Measurements from ENCODE around the gene SFXN4.
A peak's percentile ranks its signal among the peaks of the same experiment; 100 is the strongest.
"Not testable (repeated sequence)": the region's sequence is repeated elsewhere in the genome, so short reads cannot be mapped to it uniquely, and the experiment has no call there.

SFXN4 gene

DNA sequence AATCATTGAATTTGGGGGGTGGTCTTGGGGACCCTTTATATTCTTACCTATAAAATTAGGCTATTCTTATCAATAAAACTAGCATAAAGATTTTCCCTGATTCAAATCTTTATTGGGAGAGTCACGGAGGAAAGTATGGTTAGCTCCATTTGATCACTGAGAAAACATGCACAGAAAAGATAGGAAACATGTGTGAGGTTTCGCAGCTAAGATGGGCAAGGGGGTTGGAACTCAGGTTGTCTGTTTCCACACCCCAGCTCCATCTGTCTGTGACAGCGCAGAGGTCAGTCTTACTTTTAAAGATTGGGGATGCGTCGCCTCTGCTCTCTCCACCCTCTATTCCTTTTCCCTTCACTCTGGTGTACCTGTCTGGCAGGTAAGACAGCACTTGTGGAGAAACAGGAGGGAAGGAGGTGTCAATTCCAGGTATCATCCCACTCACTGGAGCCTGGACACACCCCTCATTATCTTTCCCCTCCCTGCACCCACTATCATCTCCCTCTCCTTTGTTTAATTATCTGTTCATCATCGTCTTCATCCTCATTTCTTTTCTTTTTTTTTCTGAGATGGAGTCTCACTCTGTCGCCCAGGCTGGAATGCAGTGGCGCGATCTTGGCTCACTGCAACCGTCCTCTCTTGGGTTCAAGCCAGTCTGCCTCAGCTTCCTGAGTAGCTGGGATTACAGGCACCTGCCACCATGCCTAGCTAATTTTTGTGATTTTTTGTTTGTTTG lies 64.0 kb downstream of the SFXN4 start:
- peaks cover 14% of the 10 kb centered on the region for H3K4me1 Mint-ChIP-seq
- no peaks in the 10 kb centered on the region for H3K36me3 Mint-ChIP-seq
- DNase-seq (ENCODE audit: low spot score in 2 of 2) (no peak), ATAC-seq (ENCODE audit: low read depth) (no peak)
- no peaks in the 10 kb centered on the region for H3K27me3 Mint-ChIP-seq
- H3K27ac Mint-ChIP-seq, result peak overlapping the region; percentile 88
- H3K9me3 Mint-ChIP-seq, result no peaks in the 10 kb centered on the region
- H3K4me3 Mint-ChIP-seq, result peak overlapping the region; percentile 58

DNA sequence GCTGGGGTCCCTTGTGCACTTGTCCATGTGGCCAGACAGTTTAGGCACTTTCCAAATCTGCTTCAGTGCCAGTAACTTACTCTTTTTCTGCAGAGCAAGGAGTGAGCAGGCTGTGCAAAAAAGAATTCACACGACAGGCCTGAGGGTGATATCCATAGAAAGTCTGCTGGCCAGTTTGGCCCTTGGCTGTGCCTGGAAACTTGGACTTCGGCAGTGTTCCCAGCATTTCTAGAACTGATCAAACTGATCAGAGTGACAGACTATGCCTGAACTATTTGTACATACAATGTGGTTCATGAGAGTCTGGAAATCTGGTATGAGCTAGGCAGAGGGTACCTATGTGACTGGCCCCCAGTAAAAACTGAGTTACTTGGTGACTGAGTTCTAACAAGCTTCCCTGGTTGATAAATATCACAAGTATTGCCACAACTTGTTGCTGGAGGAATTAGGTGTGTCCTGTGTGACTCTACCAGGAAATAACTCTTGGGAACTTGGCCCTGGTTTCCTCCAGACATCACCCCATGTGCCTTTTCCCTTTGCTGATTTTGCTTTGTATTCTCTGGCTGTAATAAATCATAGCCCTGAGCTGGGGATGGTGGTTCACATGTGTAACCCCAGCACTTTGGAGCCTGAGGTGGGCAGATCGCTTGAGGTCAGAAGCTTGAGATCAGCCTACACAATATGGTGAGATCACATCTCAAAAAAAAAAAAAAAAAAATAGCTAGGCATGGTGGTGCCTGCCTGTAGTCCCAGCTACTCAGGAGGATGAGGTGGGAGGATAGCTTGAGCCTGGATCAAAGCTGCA lies 64.9 kb downstream of the SFXN4 start:
- Mint-ChIP-seq H3K9me3 (no peaks in the 10 kb centered on the region), H3K36me3 (no peaks in the 10 kb centered on the region), H3K4me1 (peaks cover 17% of the 10 kb centered on the region), H3K27me3 (no peaks in the 10 kb centered on the region), H3K27ac (peak overlapping the region; percentile 60), H3K4me3 (no peak overlapping the region)
- ATAC-seq (ENCODE audit: low read depth) (no peak), DNase-seq (ENCODE audit: low spot score in 2 of 2) (no peak)

DNA sequence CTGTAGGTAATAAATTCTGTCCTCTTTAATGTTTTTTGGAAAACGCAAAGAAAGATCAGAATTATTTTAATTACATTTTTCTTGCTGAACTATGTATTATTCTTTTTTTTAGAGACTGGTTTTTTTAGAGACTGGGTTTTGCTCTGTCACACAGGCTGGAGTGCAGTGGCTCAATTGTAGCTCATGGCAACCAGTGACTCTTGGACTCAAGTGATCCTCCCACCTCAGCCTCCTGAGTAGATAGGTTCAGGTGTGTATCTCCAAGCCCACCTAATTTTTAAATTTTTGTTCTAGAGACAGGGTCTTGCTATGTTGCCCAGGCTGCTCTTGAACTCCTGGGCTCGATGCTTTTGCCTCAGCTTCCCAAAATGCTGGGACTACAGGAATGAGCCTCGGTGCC lies 66.9 kb downstream of the SFXN4 start:
- Mint-ChIP-seq H3K9me3 (no peaks in the 10 kb centered on the region), H3K27me3 (no peaks in the 10 kb centered on the region), H3K27ac (no peak overlapping the region), H3K36me3 (no peaks in the 10 kb centered on the region), H3K4me1 (peaks cover 16% of the 10 kb centered on the region), H3K4me3 (no peak overlapping the region)
- no peak for DNase-seq (ENCODE audit: low spot score in 2 of 2)
- no peak for ATAC-seq (ENCODE audit: low read depth)

DNA sequence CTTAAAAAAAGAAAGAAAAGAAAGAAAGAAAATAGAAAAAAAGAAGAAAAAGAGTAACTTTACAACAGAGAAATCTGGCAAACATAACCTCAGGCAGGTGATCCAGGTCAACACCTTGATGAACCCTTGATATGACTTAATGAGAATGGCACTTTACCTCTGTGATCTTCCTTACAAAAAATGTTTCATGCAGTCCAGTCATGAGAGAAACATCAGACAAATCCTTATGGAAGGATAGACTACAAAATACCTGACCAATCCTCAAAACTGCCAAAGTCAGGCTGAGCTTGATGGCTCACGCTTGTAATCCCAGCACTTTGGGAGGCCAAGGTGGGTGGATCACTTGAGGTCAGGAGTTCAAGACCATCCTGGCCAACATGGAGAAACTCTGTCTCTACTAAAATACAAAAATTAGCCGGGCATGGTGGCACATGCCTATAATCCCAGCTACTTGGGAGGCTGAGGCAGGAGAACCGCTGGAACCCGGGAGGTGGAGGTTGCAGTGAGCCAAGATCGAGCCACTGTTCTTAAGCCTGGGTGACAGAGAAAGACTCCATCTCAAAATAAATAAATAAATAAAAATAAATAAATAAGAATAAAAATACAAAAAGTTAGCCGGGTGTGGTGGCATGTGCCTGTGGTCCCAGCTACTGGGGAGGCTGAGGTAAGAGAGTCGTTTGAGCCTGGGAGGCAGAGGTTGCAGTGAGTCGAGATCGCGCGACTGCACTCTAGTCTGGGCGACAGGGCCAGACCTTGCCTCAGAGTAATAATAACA lies 68.7 kb downstream of the SFXN4 start:
- ATAC-seq (ENCODE audit: low read depth); H3K9me3 Mint-ChIP-seq; DNase-seq (ENCODE audit: low spot score in 2 of 2); H3K27me3 Mint-ChIP-seq; H3K4me3 Mint-ChIP-seq; H3K36me3 Mint-ChIP-seq; H3K27ac Mint-ChIP-seq; H3K4me1 Mint-ChIP-seq: not testable (repeated sequence)

DNA sequence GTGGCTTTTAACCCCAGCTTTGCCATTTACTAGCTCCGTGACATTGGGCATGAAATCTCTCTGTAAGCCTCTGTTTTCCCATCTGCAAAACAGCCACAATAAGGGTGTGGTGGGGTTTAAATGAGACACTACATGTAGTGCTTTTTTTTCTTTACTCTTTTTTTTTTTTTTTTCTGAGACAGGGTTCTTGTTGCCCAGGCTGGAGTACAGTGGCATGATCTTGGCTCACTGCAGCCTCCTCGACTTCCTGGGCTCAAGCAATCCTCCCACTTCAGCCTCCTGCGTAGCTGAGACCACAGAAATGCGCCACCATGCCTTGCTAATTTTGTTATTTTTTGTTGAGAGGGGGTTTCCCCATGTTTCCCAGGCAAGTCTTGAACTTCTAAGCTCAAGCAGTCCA lies 69.9 kb downstream of the SFXN4 start:
- Mint-ChIP-seq H3K27me3 (peaks cover 3% of the 10 kb centered on the region), H3K9me3 (no peaks in the 10 kb centered on the region), H3K4me1 (peaks cover 12% of the 10 kb centered on the region), H3K36me3 (no peaks in the 10 kb centered on the region), H3K27ac (no peak overlapping the region), H3K4me3 (no peak overlapping the region)
- DNase-seq (ENCODE audit: low spot score in 2 of 2), result no peak
- no peak for ATAC-seq (ENCODE audit: low read depth)

DNA sequence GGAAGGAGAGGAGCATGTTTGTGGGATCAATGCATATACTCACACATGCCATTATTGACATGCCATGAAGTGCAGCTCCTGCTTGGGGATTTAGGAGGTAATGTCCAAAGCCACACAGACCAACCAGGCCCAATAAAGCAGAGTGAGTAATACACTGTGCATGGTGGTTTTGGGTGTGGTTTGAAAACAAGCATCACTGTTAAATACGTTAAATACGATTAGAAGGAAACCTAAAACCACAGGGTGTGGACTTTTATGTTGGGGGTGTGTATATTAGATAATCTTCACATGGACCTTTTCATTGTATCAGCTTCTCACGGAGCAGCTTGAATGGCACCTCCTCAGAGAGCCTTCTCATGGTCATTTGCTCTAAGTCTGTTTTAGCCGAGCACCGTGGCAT lies 74.5 kb downstream of the SFXN4 start:
- Mint-ChIP-seq H3K4me3 (peak overlapping the region; percentile 2), H3K4me1 (peaks cover 30% of the 10 kb centered on the region)
- DNase-seq (ENCODE audit: low spot score in 2 of 2), result no peak

More for the DNA sequence above, 74.5 kb downstream of the SFXN4 start:
- Mint-ChIP-seq H3K27me3 (peaks cover 3% of the 10 kb centered on the region), H3K36me3 (no peaks in the 10 kb centered on the region), H3K9me3 (no peaks in the 10 kb centered on the region), H3K27ac (peak overlapping the region; percentile 83)
- ATAC-seq (ENCODE audit: low read depth), result peak; percentile 89
